RWPE2 (cell line): Measurements from ENCODE around the gene WEE1.
A peak's percentile ranks its signal among the peaks of the same experiment; 100 is the strongest.

Source experiments
- ATAC-seq: fragments of 200-7000 bp; cut with Tn5 transposase; 3 replicates; pipeline ENCODE4 v1.9.1; 2021; ENCODE audit warnings: low read depth
- DNase-seq: peaks from one replicate; pipeline ENCODE4 v3.0.0-alpha.2; 2020; ENCODE audit warnings: low spot score
- H3K27ac ChIP-seq: fragments of 450-650 bp; 2 replicates; pipeline ENCODE4 v1.5.1; 2017; ENCODE audit warnings: mild to moderate bottlenecking; ENCODE audit not compliant: poor library complexity, severe bottlenecking
- H3K27me3 ChIP-seq: fragments of 250-450 bp; sonication (Bioruptor Pico); 2 replicates; pipeline ENCODE4 v1.5.1; 2021; ENCODE audit warnings: mild to moderate bottlenecking, moderate library complexity; ENCODE audit not compliant: insufficient read depth, poor library complexity, severe bottlenecking
- H3K36me3 ChIP-seq: fragments of 250-450 bp; sonication (Bioruptor Pico); 2 replicates; pipeline ENCODE4 v1.5.1; 2020; ENCODE audit warnings: low read depth, mild to moderate bottlenecking, moderate library complexity
- H3K4me1 ChIP-seq: fragments of 250-450 bp; sonication (Bioruptor Pico); 2 replicates; pipeline ENCODE4 v1.5.1; 2021; ENCODE audit warnings: mild to moderate bottlenecking, moderate library complexity; ENCODE audit not compliant: insufficient read depth, poor library complexity, severe bottlenecking
- H3K4me3 ChIP-seq: fragments of 250-450 bp; sonication (Bioruptor Pico); 2 replicates; pipeline ENCODE4 v1.5.1; 2021; ENCODE audit warnings: mild to moderate bottlenecking, moderate library complexity; ENCODE audit not compliant: severe bottlenecking
- H3K9me3 ChIP-seq: fragments of 250-450 bp; sonication (Bioruptor Pico); 2 replicates; pipeline ENCODE4 v1.5.1; 2021; ENCODE audit warnings: mild to moderate bottlenecking, moderate library complexity; ENCODE audit not compliant: severe bottlenecking
- CTCF ChIP-seq: fragments of 450-650 bp; IDR thresholded peaks from one replicate; pipeline ENCODE4 v1.5.1; 2017; ENCODE audit warnings: mild to moderate bottlenecking, moderate library complexity; ENCODE audit not compliant: poor library complexity, severe bottlenecking

The WEE1 gene

GRCh38 chr11:9565822-9566560, 7.5 kb upstream of the WEE1 start:
- peak; percentile 88 for DNase-seq
- no peak for TF ChIP-seq CTCF
- no peaks in the 10 kb centered on the region for H3K36me3 ChIP-seq
- H3K4me1 ChIP-seq: peaks cover 43% of the 10 kb centered on the region
- peaks cover 1% of the 10 kb centered on the region for H3K9me3 ChIP-seq
- no peaks in the 10 kb centered on the region for H3K27me3 ChIP-seq
- peak overlapping the region; percentile 97 for H3K27ac ChIP-seq
- ATAC-seq: peak; percentile 87
- no peak overlapping the region for H3K4me3 ChIP-seq

DNA sequence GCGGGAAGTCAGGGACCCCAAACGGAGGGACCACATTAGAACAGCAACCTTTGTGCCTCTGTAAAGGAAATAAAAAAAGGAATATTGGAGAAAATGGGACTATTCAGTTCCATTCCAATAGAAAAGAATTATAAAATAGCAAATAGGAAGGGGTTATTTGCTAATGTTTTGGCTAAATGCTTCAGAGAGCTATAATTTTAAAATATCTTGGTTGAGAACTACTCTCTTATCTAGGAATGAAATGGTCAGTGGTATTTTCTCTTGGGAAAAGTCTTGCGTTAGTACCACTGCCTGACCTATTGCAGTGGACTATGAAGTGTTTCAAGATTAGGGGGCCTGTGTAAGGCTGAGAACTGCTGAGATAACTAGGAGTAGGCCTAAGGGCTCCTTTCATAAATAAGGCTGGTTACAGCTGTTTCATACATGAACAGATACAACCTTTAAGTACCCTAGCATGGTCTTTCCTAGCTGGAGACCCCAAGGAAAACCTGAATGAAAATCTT, 6.9 kb upstream of the WEE1 start:
- DNase-seq (no peak), ATAC-seq (no peak)
- Histone ChIP-seq H3K27me3 (no peaks in the 10 kb centered on the region), H3K4me1 (peaks cover 43% of the 10 kb centered on the region), H3K27ac (peak overlapping the region; percentile 97), H3K9me3 (no peaks in the 10 kb centered on the region), H3K36me3 (no peaks in the 10 kb centered on the region), H3K4me3 (no peak overlapping the region)
- no peak for TF ChIP-seq CTCF

DNA sequence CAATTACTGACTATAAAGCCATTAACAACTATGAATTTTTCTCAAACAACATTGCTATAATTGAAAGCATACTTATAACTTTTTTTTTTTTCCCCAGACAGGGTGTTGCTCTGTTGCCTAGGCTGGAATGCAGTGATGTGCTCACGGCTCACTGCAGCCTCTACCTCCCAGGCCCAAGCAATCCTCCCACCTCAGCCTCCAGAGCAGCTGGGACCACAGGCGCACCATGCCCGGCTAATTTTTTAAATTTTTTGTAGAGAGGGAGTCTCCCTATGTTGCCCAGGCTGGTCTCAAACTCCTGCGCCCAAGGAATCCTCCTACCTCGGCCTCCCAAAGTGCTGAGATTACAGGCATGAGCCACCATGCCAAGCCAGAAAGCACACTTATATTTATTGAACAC, 6.1 kb upstream of the WEE1 start:
- H3K36me3 ChIP-seq: no peaks in the 10 kb centered on the region
- DNase-seq: no peak
- peaks cover 43% of the 10 kb centered on the region for H3K4me1 ChIP-seq
- no peak for ATAC-seq
- no peaks in the 10 kb centered on the region for H3K27me3 ChIP-seq
- H3K27ac ChIP-seq: peak overlapping the region; percentile 97
- H3K4me3 ChIP-seq: no peak overlapping the region
- no peak for TF ChIP-seq CTCF
- H3K9me3 ChIP-seq: no peaks in the 10 kb centered on the region

DNA sequence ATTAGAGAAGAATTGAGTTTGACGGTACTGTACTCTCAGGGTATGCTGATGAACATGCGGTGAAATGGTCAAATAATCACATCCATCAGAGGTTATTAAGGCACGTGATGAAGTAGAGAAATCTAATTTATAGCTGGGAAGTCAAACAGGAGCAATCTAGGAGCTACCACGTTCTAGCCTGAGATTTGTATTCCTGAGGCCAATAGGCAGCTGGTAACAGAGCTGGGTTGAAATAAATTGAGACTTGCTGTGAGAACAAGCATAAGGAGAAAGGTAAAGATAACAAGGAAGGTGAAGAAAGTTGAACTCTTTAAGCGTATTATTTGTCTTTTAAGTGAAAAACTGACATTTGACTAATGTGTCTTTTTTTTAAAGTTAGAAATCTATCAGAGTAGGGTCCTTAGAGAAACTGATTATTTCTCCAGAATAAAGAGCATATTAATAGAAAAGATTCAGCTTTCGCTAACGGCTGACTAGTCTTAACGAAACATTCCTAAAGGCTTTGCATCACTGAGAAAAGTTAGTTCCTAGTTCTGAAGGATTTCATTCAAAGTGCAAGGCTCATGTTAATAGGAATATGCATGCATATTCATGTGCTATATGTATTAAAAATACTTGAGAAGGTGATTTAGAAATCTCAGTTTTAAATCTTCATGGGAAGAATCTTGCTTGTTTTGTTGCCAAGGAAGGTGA, 5.2 kb upstream of the WEE1 start:
- Histone ChIP-seq H3K4me3 (no peak overlapping the region), H3K36me3 (no peaks in the 10 kb centered on the region), H3K4me1 (peaks cover 43% of the 10 kb centered on the region), H3K27me3 (no peaks in the 10 kb centered on the region), H3K27ac (peak overlapping the region; percentile 97), H3K9me3 (no peaks in the 10 kb centered on the region)
- ATAC-seq (no peak), DNase-seq (no peak)
- no peak for TF ChIP-seq CTCF
